HEK293 (cell line): Measurements from ENCODE around the gene PPM1E.

ENCODE experiments used
- CTCF ChIA-PET: fragments of 350-600 bp; formaldehyde crosslinking; extraction: SDS; loops from one replicate; lab custom pipeline; 2021; ENCODE audit warnings: antibody characterized with exemption; lab: Yijun Ruan, JAX
- POLR2A ChIA-PET: fragments of 300-600 bp; formaldehyde crosslinking; extraction: SDS; loops from one replicate; lab custom pipeline; 2020; ENCODE audit warnings: antibody characterized with exemption, inconsistent platforms; lab: Yijun Ruan, JAX
- H3K27ac ChIP-seq: fragments of 200-500 bp; sonication (Bioruptor generic); 2 replicates; pipeline ENCODE4 v1.5.1; 2014; ENCODE audit warnings: low read depth, low read length, control low read depth, inconsistent platforms; ENCODE audit errors: extremely low read depth
- H3K36me3 ChIP-seq, 2 experiments: fragments of 200-500 bp in 1 of 2; sonication (Bioruptor generic) in 1 of 2; 1 replicate in 1 of 2; 2 replicates in 1 of 2; pipeline ENCODE4 v1.5.1; 2014 to 2017; ENCODE audit warnings: inconsistent platforms in 2 of 2, low read length in 2 of 2; ENCODE audit not compliant: control insufficient read depth in 2 of 2, insufficient read depth in 1 of 2
- H3K4me1 ChIP-seq: fragments of 200-500 bp; sonication (Bioruptor generic); 2 replicates; pipeline ENCODE4 v1.5.1; 2014; ENCODE audit warnings: mild to moderate bottlenecking, low read length, inconsistent platforms; ENCODE audit not compliant: control insufficient read depth, insufficient read depth
- H3K4me3 ChIP-seq: 2 replicates; pipeline ENCODE4 v1.5.1; 2011; ENCODE audit warnings: low read depth, mild to moderate bottlenecking, control low read depth, low read length, moderate library complexity
- H3K9me3 ChIP-seq: fragments of 200-500 bp; sonication (Bioruptor generic); 2 replicates; pipeline ENCODE4 v1.5.1; 2014; ENCODE audit warnings: low read depth, low read length, inconsistent platforms; ENCODE audit not compliant: control insufficient read depth, insufficient read depth
- CTCF ChIP-seq: fragments of 450-650 bp; formaldehyde crosslinking; IDR thresholded peaks from 2 replicates; pipeline ENCODE4 v1.5.1; 2016; ENCODE audit warnings: missing biosample characterization, missing genetic modification characterization
- EGR2 ChIP-seq: fragments of 450-650 bp; formaldehyde crosslinking; IDR thresholded peaks from 2 replicates; pipeline ENCODE4 v1.5.1; 2016; ENCODE audit warnings: low read depth, missing biosample characterization, missing genetic modification characterization
- KLF10 ChIP-seq: fragments of 450-650 bp; IDR thresholded peaks from 2 replicates; pipeline ENCODE4 v1.5.1; 2018; ENCODE audit warnings: missing biosample characterization, mild to moderate bottlenecking, missing genetic modification characterization
- KLF9 ChIP-seq: fragments of 450-650 bp; formaldehyde crosslinking; IDR thresholded peaks from 2 replicates; pipeline ENCODE4 v1.5.1; 2016; ENCODE audit warnings: missing biosample characterization, missing genetic modification characterization, low read depth
- SCRT2 ChIP-seq: fragments of 450-650 bp; formaldehyde crosslinking; IDR thresholded peaks from 2 replicates; pipeline ENCODE4 v1.5.1; 2016; ENCODE audit warnings: missing biosample characterization, missing genetic modification characterization
- SP7 ChIP-seq: fragments of 450-650 bp; formaldehyde crosslinking; IDR thresholded peaks from 2 replicates; pipeline ENCODE4 v1.5.1; 2016; ENCODE audit warnings: missing biosample characterization, missing genetic modification characterization
- ZBTB48 ChIP-seq: fragments of 450-650 bp; formaldehyde crosslinking; IDR thresholded peaks from 2 replicates; pipeline ENCODE4 v1.5.1; 2016; ENCODE audit warnings: missing biosample characterization, missing genetic modification characterization
- ZNF132 ChIP-seq: fragments of 450-650 bp; formaldehyde crosslinking; IDR thresholded peaks from 2 replicates; pipeline ENCODE4 v1.5.1; 2017; ENCODE audit warnings: missing biosample characterization, missing genetic modification characterization, borderline replicate concordance
- ZNF157 ChIP-seq: fragments of 450-650 bp; formaldehyde crosslinking; IDR thresholded peaks from 2 replicates; pipeline ENCODE4 v1.5.1; 2016; ENCODE audit warnings: missing biosample characterization, missing genetic modification characterization
- ZNF449 ChIP-seq: fragments of 450-650 bp; formaldehyde crosslinking; IDR thresholded peaks from 2 replicates; pipeline ENCODE4 v1.5.1; 2017; ENCODE audit warnings: missing biosample characterization, mild to moderate bottlenecking, missing genetic modification characterization, moderate library complexity
- ZNF521 ChIP-seq: fragments of 450-650 bp; formaldehyde crosslinking; IDR thresholded peaks from 2 replicates; pipeline ENCODE4 v1.5.1; 2017; ENCODE audit warnings: missing biosample characterization, mild to moderate bottlenecking, missing genetic modification characterization
- ZNF530 ChIP-seq: fragments of 450-650 bp; formaldehyde crosslinking; IDR thresholded peaks from 2 replicates; pipeline ENCODE4 v1.5.1; 2016; ENCODE audit warnings: low read depth, missing biosample characterization, missing genetic modification characterization
- ZNF654 ChIP-seq: fragments of 450-650 bp; formaldehyde crosslinking; IDR thresholded peaks from 2 replicates; pipeline ENCODE4 v1.5.1; 2016; ENCODE audit warnings: low read depth, missing biosample characterization, missing genetic modification characterization
- ZNF660 ChIP-seq: fragments of 450-650 bp; IDR thresholded peaks from 2 replicates; pipeline ENCODE4 v1.5.1; 2018; ENCODE audit warnings: missing biosample characterization, mild to moderate bottlenecking, missing genetic modification characterization
- ZNF677 ChIP-seq: fragments of 450-650 bp; IDR thresholded peaks from 2 replicates; pipeline ENCODE4 v1.5.0; 2018; ENCODE audit warnings: missing biosample characterization, mild to moderate bottlenecking, missing genetic modification characterization, moderate library complexity
- ZNF76 ChIP-seq: fragments of 450-650 bp; formaldehyde crosslinking; IDR thresholded peaks from 2 replicates; pipeline ENCODE4; 2016; ENCODE audit warnings: low read depth, missing biosample characterization, missing genetic modification characterization, borderline replicate concordance

The PPM1E gene

GRCh38 chr17:58710948-58711552 is 44.6 kb upstream of the PPM1E start:
- TF ChIP-seq ZNF677 (tag by site-specific recombination) (no peak), ZNF660 (tag by site-specific recombination) (0 out of 2 replicates have a peak, but pooled peaks have one; percentile 45), ZBTB48 (no peak), ZNF654 (tag by site-specific recombination) (peak; percentile 73), KLF10 (no peak), ZNF530 (no peak), ZNF76 (tag by site-specific recombination) (no peak), CTCF (tag by site-specific recombination) (peak; percentile 24; the same call in 1 of the 2 replicates), ZNF521 (no peak)
- TF ChIP-seq, all 188 proteins: peak for 3
- Histone ChIP-seq H3K4me3 (no peak overlapping the region), H3K9me3 (no peaks in the 10 kb centered on the region), H3K4me1 (no peaks in the 10 kb centered on the region), H3K36me3 (peaks cover 79 to 90% of the 10 kb centered on the region in 2 experiments), H3K27ac (no peak overlapping the region)
- ChIA-PET CTCF (interaction anchor here (0.6 to 5.8 kb wide), 30 partner anchors 9 to 1453 kb away, joined by 3 to 69 read pairs (median 4); partner anchors contain the start of genes PPM1E, RAD51C, TEX14 and TRIM37), POLR2A (interaction anchor here (0.6 to 1.0 kb wide), 2 partner anchors 82 to 294 kb away, joined by 3 read pairs; no protein-coding TSS in a partner anchor)

- TF ChIP-seq EGR2 (tag by site-specific recombination) (no peak), ZNF157 (no peak), KLF9 (tag by site-specific recombination) (no peak), ZNF449 (tag by site-specific recombination) (no peak), ZNF132 (no peak)
- Histone ChIP-seq H3K27ac (no peak overlapping the region), H3K36me3 (peaks cover 67 to 72% of the 10 kb centered on the region in 2 experiments), H3K4me3 (no peak overlapping the region), H3K9me3 (no peaks in the 10 kb centered on the region), H3K4me1 (no peaks in the 10 kb centered on the region)
- CTCF ChIA-PET: interaction anchor here (0.7 to 1.3 kb wide), 2 partner anchors 11 to 146 kb away, joined by 3 read pairs; no protein-coding TSS in a partner anchor
- POLR2A ChIA-PET: no interaction called here
Measured at GRCh38 chr17:58722274-58722673, 33.4 kb upstream of the PPM1E start.

GRCh38 chr17:58722696-58723095 is 33.0 kb upstream of the PPM1E start:
- H3K4me3 ChIP-seq: no peak overlapping the region
- no peaks in the 10 kb centered on the region for H3K4me1 ChIP-seq
- ChIA-PET CTCF (interaction anchor here (1.3 kb wide), 1 partner anchor 11 kb away, joined by 3 read pairs; no protein-coding TSS in a partner anchor), POLR2A (no interaction called here)
- TF ChIP-seq SP7 (tag by site-specific recombination) (no peak), SCRT2 (tag by site-specific recombination) (0 out of 2 replicates have a peak, but pooled peaks have one; percentile 30)
- H3K9me3 ChIP-seq: no peaks in the 10 kb centered on the region
- no peak overlapping the region for H3K27ac ChIP-seq
- H3K36me3 ChIP-seq: peaks cover 65 to 72% of the 10 kb centered on the region in 2 experiments
